GM21576 (cell line): ENCODE results near the gene C6orf120.

ENCODE experiments used
- ATAC-seq: cut with Tn5 transposase; IDR thresholded peaks from one replicate; pipeline ENCODE4 v1.9.1; 2021; ENCODE audit warnings: mild to moderate bottlenecking, moderate library complexity; ENCODE audit not compliant: unreplicated experiment

The C6orf120 gene

DNA sequence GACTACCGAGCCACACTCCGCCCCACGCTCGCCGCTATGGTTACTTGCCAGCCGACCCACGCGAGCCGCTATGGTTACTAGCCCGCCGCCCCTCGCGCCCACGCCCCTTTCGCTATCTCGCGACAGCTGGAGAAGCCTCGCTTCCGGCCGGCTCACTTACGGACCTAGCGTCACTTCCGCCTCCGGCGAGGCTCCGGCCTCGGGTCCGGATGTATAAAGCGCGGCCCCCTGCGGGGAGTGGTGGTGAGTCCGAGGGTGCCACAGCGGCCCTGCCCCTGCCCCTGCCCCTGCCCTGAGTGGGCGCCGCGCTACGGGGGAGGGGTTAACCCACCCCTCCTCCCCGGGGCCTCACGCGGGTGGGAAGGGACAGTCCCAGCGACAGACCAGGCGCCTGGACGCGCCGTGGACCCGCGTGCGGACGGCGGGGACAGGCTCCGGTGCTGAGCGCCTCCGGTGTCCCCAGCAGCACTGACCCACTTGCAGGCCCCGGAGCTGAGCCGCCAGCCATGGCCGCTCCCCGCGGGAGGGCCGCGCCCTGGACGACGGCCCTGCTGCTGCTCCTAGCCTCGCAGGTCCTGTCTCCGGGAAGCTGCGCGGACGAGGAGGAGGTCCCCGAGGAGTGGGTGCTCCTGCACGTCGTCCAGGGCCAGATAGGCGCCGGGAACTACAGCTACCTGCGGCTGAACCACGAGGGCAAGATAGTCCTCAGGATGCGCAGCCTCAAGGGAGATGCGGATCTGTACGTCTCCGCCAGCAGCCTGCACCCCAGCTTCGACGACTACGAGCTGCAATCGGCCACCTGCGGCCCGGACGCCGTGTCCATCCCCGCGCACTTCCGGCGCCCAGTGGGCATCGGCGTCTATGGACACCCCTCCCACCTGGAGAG, at the start of gene C6orf120, which contains the start of gene WDR27:
C6orf120 (plus strand) TSS at position 173 of the 886 bp plus-strand sequence; CDS start at position 507, 334 bp downstream.
WDR27 (minus strand) TSS at position 76 of the 886 bp plus-strand sequence. CDS start 13,024 bp downstream, outside the sequence.
- peak; percentile 92 for ATAC-seq

GRCh38 chr6:169652896-169653295, 49.0 kb upstream of the C6orf120 start:
- ATAC-seq: no peak

- ATAC-seq: no peak
Observed at GRCh38 chr6:169653691-169654090, 48.2 kb upstream of the C6orf120 start.

- peak; percentile 97 for ATAC-seq
Observed at GRCh38 chr6:169654598-169655391, 47.1 kb upstream of the C6orf120 start.

GRCh38 chr6:169656546-169657283, 45.2 kb upstream of the C6orf120 start:
- no peak for ATAC-seq

GRCh38 chr6:169657284-169657610, 44.7 kb upstream of the C6orf120 start:
- ATAC-seq: no peak

- ATAC-seq: no peak
Observed at GRCh38 chr6:169659820-169660610, 41.9 kb upstream of the C6orf120 start.

DNA sequence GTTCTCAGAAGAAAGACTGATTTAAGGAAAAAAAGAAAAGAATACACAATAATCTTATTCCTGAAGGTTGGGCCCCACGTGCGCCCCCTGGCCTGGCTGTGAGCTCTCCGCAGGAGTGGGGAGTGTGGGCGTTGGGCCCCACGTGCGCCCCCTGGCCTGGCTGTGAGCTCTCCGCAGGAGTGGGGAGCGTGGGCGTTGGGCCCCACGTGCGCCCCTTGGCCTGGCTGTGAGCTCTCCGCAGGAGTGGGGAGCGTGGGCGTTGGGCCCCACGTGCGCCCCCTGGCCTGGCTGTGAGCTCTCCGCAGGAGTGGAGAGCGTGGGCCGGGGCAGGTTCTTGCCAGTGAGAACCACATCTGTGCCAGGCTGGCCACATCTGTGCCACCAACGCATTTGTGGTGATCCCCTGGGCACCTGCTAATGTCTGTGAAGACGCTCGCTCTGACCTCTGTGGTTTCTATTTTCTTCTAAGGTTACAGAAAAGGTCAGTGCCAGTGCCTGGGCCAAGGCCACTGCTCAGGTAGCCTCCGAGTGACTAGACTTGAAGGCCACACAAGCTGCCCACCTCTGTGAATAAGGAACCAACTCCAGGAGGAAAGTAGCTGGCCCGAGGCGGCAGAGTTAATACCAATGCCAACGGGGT, 41.1 kb upstream of the C6orf120 start:
- ATAC-seq: no peak

GRCh38 chr6:169661391-169661756, 40.6 kb upstream of the C6orf120 start:
- ATAC-seq: no peak

DNA sequence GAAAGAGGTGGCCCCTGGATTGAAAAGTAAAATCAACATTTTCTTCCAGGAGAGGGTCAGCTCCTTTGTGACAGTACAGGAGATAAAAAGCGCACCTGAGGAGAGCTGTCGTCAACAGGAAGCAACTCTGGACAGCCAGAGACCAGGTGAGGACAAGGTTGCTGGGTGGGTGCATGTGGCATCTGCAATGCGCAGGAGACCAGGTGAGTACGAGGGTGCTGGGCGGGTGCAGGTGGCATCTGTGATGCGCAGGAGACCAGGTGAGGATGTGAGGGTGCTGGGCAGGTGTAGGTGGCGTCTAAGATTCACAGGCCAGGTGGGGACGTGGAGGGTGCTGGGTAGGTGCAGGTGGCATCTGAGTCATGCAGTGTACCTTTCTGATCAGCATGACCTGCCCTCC, 38.5 kb upstream of the C6orf120 start:
- ATAC-seq: no peak

- ATAC-seq: no peak
Observed at GRCh38 chr6:169664227-169664626, 37.7 kb upstream of the C6orf120 start.

GRCh38 chr6:169665289-169665688, 36.6 kb upstream of the C6orf120 start:
- ATAC-seq: no peak

DNA sequence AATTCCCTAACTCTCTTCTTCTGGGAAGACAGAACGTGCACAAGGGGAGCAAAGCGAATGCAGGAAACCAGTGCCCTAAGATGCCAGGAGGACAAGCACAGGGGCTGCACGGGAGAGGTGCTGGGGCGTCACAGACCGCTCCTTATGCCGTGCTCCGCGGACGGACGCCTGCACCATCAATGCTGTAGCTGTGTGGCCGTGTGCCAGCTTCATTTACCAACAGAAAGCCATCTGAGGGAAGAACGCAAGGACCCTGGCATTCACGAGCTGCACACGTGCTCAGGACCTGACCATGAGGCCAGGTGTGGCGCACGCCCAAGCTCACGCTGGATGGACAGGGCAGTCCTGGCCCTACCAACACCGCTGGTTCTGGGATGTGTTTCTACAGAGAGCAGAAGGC, 35.5 kb upstream of the C6orf120 start:
- ATAC-seq: no peak

DNA sequence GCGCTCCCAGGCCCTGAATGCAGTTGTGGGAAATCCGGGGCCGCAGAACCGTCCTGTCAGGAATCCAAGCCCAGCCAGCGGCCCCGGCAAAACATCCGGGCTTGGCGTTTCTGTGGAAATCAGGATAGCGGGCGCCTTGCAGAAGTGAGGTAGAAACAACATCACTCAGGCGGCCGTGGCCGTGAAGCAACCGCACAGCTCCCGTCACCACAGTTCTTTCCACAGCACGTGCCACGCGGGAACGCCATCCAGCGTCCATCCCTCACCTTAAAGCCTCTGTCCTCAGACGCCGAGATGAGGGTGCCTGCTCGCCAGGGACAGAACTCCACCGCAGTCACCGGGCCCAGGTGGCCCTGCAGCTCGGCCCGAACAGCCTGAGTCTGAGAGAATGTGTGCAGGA, 34.2 kb upstream of the C6orf120 start:
- ATAC-seq: no peak

DNA sequence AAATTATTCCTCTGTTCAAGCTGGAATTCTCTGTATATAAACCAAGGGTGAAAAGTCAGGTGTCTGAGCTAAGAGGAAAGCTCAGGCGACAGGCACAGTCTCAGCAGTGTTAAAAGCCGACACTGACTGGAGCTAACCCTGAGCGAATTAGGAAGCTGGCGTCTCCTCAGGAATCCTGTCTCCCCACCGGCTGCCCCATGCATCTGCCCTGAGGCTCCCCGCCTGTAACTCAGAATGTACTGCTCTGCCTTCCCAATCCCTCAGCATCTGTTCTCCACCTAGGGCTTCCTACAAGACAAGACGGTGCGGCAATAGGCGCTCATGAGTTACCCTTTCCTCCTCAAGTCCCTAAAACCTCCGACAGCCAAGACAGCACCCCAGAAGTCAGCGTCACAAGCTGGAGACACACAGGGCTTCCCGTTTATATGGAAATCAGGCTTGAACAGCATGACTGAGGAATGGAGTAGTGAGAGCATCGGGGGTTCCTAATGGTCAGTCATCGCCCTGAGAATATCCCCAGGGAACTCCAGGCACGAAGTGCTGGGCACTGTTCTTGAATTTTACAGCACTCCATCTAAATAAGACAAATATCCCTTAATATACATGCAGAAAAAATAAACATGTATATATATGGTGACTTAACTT, 33.6 kb upstream of the C6orf120 start:
- ATAC-seq: no peak

DNA sequence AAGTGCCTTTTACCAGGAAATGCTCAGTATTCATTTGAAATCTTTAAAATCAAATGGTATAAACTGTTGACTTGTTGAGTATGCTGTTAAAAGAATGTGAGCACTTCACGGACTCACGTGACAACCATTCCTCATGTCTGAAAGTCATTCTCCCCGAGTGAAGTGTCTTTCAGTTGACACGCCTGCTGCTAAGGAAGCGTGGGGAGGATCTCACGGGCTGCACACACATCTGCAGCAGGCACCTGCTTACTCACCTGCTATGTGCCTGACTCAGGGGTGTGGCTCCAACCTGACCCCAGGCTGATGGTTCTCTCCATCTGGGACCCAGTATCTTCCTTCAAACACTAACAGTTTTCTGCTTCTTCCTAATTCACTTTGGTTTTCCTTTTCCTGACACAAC, 32.8 kb upstream of the C6orf120 start:
- ATAC-seq: no peak

GRCh38 chr6:169669889-169670288, 32.0 kb upstream of the C6orf120 start:
- ATAC-seq: no peak

GRCh38 chr6:169671563-169671962, 30.4 kb upstream of the C6orf120 start:
- ATAC-seq: no peak

DNA sequence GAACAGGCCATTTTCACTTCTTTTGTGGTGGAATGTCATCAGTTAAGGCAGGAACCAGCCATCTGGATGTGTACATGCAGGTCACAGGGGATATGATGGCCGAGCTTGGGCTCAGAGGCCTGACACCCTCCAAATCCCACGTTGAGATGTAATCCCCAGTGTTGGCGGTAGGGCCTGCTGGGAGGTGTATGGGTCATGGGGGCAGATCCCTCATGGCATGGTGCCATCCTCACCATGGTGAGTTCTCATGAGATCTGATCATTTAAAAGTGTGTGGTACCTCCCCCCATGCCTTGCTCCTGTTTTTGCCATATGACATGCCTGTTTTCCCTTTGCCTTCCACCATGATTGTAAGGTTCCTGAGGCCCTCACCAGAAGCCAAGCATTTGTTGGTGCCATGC, 26.9 kb upstream of the C6orf120 start:
- no peak for ATAC-seq

DNA sequence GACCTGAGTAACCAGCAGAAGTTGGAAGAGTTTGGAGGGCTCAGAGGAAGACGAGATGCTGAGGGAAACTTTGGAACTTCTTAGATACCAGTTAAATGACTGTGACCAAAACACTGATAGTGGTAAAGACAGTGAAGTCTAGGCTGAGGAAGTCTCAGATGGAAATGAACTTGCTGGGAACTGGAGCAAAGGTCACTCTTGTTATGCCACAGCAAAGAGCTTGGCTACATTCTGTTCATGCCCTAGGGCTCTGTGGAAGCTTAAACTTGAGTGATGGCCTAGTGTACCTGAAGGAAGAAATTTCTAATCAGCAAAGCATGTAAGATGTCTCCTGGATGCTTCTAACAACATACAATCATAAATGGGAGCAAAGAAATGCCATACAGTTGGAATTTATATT, 24.8 kb upstream of the C6orf120 start:
- ATAC-seq: no peak
